Effector memory CD8-positive, alpha-beta T cell (primary cell): ENCODE results near the gene LDB3.

Experiments used
- ATAC-seq: fragments of 150-1000 bp; cut with Tn5 transposase; replicated peaks from 2 replicates; pipeline ENCODE4 v1.10.0; 2021; ENCODE audit warnings: mild to moderate bottlenecking, moderate library complexity
- DNase-seq, 3 experiments: peaks; one replicate each; pipeline ENCODE4 v3.0.0; 2021
- H3K27ac Mint-ChIP-seq, 2 donors: one replicate each; pipeline ENCODE4 v1.8.0; 2022; ENCODE audit warnings: mild to moderate bottlenecking in 2 of 2, mixed read lengths in 2 of 2, moderate library complexity in 2 of 2
- H3K27me3 Mint-ChIP-seq, 2 donors: one replicate each; pipeline ENCODE4 v1.8.0; 2022; ENCODE audit warnings: mixed read lengths in 2 of 2
- H3K36me3 Mint-ChIP-seq: one replicate; pipeline ENCODE4 v1.8.0; 2022; ENCODE audit warnings: mild to moderate bottlenecking, moderate library complexity, mixed read lengths; ENCODE audit not compliant: insufficient read depth
- H3K4me1 Mint-ChIP-seq, 2 donors: one replicate each; pipeline ENCODE4 v1.8.0; 2022; ENCODE audit warnings: low read depth in 2 of 2, mixed read lengths in 2 of 2
- H3K4me3 Mint-ChIP-seq, 2 donors: one replicate each; pipeline ENCODE4 v1.8.0; 2022; ENCODE audit warnings: mild to moderate bottlenecking in 2 of 2, mixed read lengths in 2 of 2, moderate library complexity in 2 of 2
- H3K9me3 Mint-ChIP-seq, 2 donors: one replicate each; pipeline ENCODE4 v1.8.0; 2022; ENCODE audit warnings: mixed read lengths in 2 of 2

LDB3 gene

GRCh38 chr10:86690657-86691084 is 22.4 kb downstream of the LDB3 start:
- no peak overlapping the region for H3K27ac Mint-ChIP-seq

GRCh38 chr10:86691333-86692022 is 23.2 kb downstream of the LDB3 start:
- ATAC-seq, result no peak

More at GRCh38 chr10:86690657-86691084, 22.4 kb downstream of the LDB3 start:
- Mint-ChIP-seq H3K27me3 (peaks cover 2 to 22% of the 10 kb centered on the region in 2 donors), H3K4me3 (no peak overlapping the region), H3K9me3 (no peaks in the 10 kb centered on the region), H3K36me3 (no peaks in the 10 kb centered on the region), H3K4me1 (peaks cover 4 to 10% of the 10 kb centered on the region in 2 donors)
- ATAC-seq, result no peak
- DNase-seq, result no peak

GRCh38 chr10:86692023-86692514 is 23.8 kb downstream of the LDB3 start:
- ATAC-seq, result no peak
- no peak for DNase-seq

More at GRCh38 chr10:86691333-86692022, 23.2 kb downstream of the LDB3 start:
- Mint-ChIP-seq H3K4me1 (peaks cover 4 to 10% of the 10 kb centered on the region in 2 donors), H3K27me3 (peaks cover 5 to 14% of the 10 kb centered on the region in 2 donors), H3K36me3 (no peaks in the 10 kb centered on the region), H3K27ac (no peak overlapping the region), H3K4me3 (no peak overlapping the region), H3K9me3 (no peaks in the 10 kb centered on the region)
- no peak for DNase-seq

DNA sequence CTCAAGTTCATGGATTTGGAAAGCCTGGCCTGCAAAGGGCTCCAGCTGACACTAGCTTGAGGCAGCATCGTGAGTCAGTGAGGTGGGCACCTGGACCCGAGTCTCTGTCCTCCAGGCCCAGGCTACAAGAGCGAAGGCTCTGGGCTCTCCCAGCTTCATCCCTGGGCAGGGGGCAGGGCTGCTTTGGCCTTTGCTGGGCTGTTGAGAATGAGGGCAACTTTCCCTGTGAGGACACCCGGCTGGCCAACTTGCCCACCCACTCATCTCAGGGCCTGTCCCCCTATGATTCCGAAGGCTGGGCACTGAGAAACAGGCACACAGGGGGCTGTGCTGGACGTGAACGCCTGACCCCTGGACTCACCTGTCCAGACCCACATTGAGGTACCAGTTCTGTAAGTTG is 24.4 kb downstream of the LDB3 start:
- Mint-ChIP-seq H3K9me3 (no peaks in the 10 kb centered on the region), H3K27ac (no peak overlapping the region), H3K27me3 (peaks cover 7 to 14% of the 10 kb centered on the region in 2 donors), H3K36me3 (no peaks in the 10 kb centered on the region), H3K4me1 (peaks cover 4 to 10% of the 10 kb centered on the region in 2 donors), H3K4me3 (no peak overlapping the region)
- ATAC-seq, result no peak
- DNase-seq, result no peak

More at GRCh38 chr10:86692023-86692514, 23.8 kb downstream of the LDB3 start:
- Mint-ChIP-seq H3K36me3 (no peaks in the 10 kb centered on the region), H3K27ac (no peak overlapping the region), H3K27me3 (peaks cover 7 to 14% of the 10 kb centered on the region in 2 donors), H3K4me1 (peaks cover 4 to 10% of the 10 kb centered on the region in 2 donors), H3K4me3 (no peak overlapping the region), H3K9me3 (no peaks in the 10 kb centered on the region)

DNA sequence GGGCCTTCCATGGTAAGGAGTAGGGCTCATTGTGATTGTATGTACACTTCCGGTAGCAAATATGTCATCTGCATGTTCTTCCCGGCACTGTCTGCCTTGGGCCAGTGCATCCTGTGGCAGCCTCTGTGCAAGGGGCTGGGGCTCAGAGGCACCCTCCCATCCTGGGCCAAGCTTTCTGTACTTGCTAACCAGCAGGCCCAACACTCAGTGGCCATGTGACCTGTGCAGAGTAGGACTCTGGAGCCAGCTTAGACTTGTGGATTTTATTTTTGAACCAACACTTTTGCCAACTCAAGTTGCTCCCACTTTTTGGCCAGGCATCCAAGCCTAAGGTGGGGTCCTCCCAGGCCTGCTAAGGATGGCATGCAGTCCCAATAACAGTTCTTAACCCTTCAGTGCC is 25.0 kb downstream of the LDB3 start:
- Mint-ChIP-seq H3K36me3 (no peaks in the 10 kb centered on the region), H3K27ac (no peak overlapping the region), H3K4me1 (peaks cover 4 to 9% of the 10 kb centered on the region in 2 donors), H3K4me3 (no peak overlapping the region), H3K9me3 (no peaks in the 10 kb centered on the region), H3K27me3 (peaks cover 7 to 14% of the 10 kb centered on the region in 2 donors)
- ATAC-seq (no peak), DNase-seq (no peak)

DNA sequence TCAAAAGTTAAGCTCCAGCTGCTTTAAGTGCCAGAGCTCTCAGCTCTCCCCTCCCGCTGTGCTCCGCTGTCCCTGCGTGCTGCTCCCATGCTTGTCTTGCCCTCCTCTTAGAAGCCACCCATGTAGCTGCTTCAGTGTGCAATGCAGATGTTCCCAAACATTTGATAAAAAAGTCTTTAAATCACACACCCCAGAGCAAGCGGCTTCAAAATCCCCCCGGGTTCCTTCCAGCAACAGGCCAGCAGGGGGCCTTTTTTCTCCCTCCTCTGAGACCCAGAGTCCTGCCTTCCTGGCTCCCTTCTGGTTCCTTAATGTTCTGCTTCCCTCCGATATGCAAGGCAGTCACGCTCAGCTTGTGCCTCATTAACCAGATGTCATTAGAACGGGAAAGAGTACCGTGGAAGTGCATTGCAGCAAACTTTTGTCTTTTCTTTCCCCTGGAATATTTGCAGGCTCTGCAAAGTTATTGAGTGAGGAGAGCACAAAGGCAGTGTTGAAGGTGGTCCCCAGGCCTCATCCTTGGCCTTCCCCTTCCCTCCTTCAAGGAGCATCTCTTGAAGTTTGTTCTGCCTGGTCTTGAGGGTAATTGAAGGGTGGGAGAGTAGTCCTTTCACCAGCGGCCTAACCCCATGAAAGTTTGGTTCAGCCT is 25.5 kb downstream of the LDB3 start:
- peaks cover 3 to 7% of the 10 kb centered on the region in 2 donors for H3K4me1 Mint-ChIP-seq
- H3K27me3 Mint-ChIP-seq, result peaks cover 7 to 13% of the 10 kb centered on the region in 2 donors
- ATAC-seq (peak; percentile 59), DNase-seq (peak; percentile 18 to 35 (median 23))
- no peaks in the 10 kb centered on the region for H3K36me3 Mint-ChIP-seq
- no peaks in the 10 kb centered on the region for H3K9me3 Mint-ChIP-seq
- H3K4me3 Mint-ChIP-seq, result no peak overlapping the region
- H3K27ac Mint-ChIP-seq, result no peak overlapping the region

DNA sequence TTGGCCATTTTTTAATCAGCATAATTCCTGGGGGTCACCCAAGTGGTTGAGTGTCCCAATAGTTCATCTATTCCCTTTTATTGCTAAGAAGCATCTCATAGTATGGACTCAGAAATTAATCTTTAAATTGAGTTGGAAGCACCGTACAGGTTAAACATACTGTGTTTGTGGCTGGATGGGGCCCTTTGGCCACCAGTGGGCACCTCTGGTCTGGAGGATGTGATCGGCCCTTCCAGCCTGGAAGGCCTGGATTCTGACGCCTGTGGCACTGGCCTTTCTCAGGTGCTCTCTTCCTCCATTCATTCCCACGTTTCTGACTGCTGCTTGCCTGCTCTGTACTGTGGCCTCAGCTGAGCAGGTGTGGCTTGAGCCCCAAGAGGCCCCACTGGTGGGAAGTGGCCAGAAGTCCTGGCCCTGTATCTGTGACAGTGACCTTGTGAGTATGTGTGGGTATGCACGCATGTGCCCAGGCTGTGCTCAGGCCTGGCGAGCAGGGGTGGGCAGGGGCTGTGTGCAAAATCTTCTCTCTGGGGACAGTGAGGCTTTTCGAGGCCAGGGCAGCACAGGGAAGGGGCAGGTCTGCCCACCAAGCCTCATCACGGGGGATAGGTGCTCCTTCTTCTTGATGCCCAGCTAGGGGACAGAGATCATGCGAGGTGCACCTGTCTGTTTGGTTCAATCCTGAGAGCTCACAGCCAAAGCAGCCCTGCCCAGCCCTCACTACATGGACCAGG is 30.1 kb downstream of the LDB3 start:
- Mint-ChIP-seq H3K9me3 (no peaks in the 10 kb centered on the region), H3K36me3 (no peaks in the 10 kb centered on the region), H3K4me3 (no peak overlapping the region), H3K27me3 (peaks cover 0 to 7% of the 10 kb centered on the region in 2 donors), H3K27ac (no peak overlapping the region), H3K4me1 (peaks cover 0 to 2% of the 10 kb centered on the region in 2 donors)
- ATAC-seq (no peak), DNase-seq (no peak)

DNA sequence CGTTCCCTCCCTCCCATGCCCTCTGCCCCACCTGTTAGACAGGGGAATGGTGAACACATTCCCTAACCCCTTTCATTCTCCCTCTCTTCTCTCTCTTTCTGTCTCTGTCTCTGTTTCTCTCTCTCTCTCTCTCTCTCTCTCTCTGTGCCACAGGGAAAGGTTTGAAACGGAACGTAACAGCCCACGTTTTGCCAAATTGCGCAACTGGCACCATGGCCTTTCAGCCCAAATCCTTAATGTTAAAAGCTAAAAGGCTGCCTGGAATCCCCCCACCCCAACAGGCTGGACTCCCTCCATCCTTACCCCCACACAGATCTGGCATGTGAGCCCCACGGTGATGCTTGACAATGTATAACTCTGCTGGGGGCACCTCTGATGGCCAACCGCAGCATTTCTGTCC is 30.8 kb downstream of the LDB3 start:
- Mint-ChIP-seq H3K27me3 (peaks cover 0 to 7% of the 10 kb centered on the region in 2 donors), H3K4me3 (no peak overlapping the region), H3K36me3 (no peaks in the 10 kb centered on the region), H3K4me1 (no peaks in the 10 kb centered on the region), H3K27ac (no peak overlapping the region), H3K9me3 (no peaks in the 10 kb centered on the region)
- no peak for ATAC-seq
- DNase-seq, result no peak

- no peaks in the 10 kb centered on the region for H3K9me3 Mint-ChIP-seq
- DNase-seq (no peak), ATAC-seq (no peak)
- no peaks in the 10 kb centered on the region for H3K36me3 Mint-ChIP-seq
- peaks cover 0 to 7% of the 10 kb centered on the region in 2 donors for H3K27me3 Mint-ChIP-seq
- H3K4me1 Mint-ChIP-seq, result no peaks in the 10 kb centered on the region
- no peak overlapping the region for H3K27ac Mint-ChIP-seq
- no peak overlapping the region for H3K4me3 Mint-ChIP-seq
These were observed 31.2 kb downstream of the LDB3 start for GRCh38 chr10:86699541-86699940.

GRCh38 chr10:86699991-86700840 is 31.9 kb downstream of the LDB3 start:
- no peak overlapping the region for H3K4me3 Mint-ChIP-seq

DNA sequence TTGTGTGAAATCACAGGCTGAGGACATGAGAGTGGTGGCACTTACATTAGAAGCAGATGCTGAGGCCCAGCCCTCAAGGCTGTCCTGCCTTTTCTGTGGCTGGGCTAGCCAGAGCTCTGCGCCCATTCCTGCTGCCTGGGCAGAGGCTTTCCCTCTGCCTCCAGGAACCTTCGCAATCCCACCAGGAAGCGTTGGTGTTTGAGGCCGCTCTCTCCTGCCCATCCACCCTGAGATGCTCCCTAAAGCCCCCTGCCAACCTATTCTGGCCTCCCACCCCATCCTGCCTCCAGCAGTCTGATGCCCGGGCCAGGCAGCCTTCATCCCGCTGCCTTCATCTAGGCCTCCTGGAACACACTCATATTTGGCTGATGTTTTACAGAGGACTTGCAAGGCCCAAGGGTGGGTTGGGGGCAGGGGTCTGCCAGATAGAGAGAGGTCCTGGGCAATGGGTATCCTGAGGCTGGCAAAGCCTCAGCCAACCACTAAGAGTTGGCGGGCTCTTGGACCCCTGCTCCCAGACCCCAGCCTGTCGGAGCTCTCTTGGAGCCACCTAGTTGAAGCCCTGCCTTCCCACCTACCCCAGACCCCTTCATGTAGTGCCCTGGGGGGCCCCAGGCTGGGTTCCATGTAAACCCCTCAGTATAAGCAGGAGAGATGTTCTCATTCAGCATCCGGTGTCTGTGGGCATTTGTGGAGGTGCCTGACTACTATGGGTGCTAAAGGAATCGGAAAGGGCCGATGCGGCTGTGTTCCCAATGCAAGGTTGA is 32.7 kb downstream of the LDB3 start:
- H3K4me1 Mint-ChIP-seq, result no peaks in the 10 kb centered on the region
- H3K4me3 Mint-ChIP-seq, result no peak overlapping the region
- no peaks in the 10 kb centered on the region for H3K9me3 Mint-ChIP-seq
- no peak overlapping the region for H3K27ac Mint-ChIP-seq
- no peak for DNase-seq
- H3K27me3 Mint-ChIP-seq, result peaks cover 0 to 6% of the 10 kb centered on the region in 2 donors
- no peaks in the 10 kb centered on the region for H3K36me3 Mint-ChIP-seq
- ATAC-seq, result no peak

More at GRCh38 chr10:86699991-86700840, 31.9 kb downstream of the LDB3 start:
- no peaks in the 10 kb centered on the region for H3K4me1 Mint-ChIP-seq
- no peak for ATAC-seq
- H3K9me3 Mint-ChIP-seq, result no peaks in the 10 kb centered on the region
- no peak overlapping the region for H3K27ac Mint-ChIP-seq
- DNase-seq, result no peak
- no peaks in the 10 kb centered on the region for H3K36me3 Mint-ChIP-seq
- peaks cover 0 to 7% of the 10 kb centered on the region in 2 donors for H3K27me3 Mint-ChIP-seq

GRCh38 chr10:86703176-86703575 is 34.9 kb downstream of the LDB3 start:
- H3K4me1 Mint-ChIP-seq, result no peaks in the 10 kb centered on the region
- no peak overlapping the region for H3K27ac Mint-ChIP-seq
- ATAC-seq (no peak), DNase-seq (no peak)
- H3K4me3 Mint-ChIP-seq, result no peak overlapping the region
- no peaks in the 10 kb centered on the region for H3K36me3 Mint-ChIP-seq
- H3K9me3 Mint-ChIP-seq, result no peaks in the 10 kb centered on the region
- H3K27me3 Mint-ChIP-seq, result no peaks in the 10 kb centered on the region
